Body of pancreas (tissue), 4 donors: ENCODE measurements around the gene NELL2. TPM values are rescaled to one million over a fixed set of nuclear protein-coding genes. Genes with fewer than 3 reads are reported as not detected.
A peak's percentile ranks its signal among the peaks of the same experiment; 100 is the strongest.

Experiments
- ATAC-seq: fragments of 150-250 bp; one replicate; pipeline ENCODE4 v1.9.1; 2016
- DNase-seq, 4 donors: peaks; one replicate each; pipeline ENCODE4 v3.0.0-alpha.2; 2019
- H3K27ac ChIP-seq, 4 donors: fragments of 200-600 bp; sonication (generic); 1 replicate in 3 of 4; 2 replicates in 1 of 4; pipeline versions ENCODE4 v1.5.1 to v1.6.1; 2016 to 2019; ENCODE audit warnings: mild to moderate bottlenecking in 1 of 4, mixed read lengths in 1 of 4, moderate library complexity in 1 of 4
- H3K27me3 ChIP-seq, 2 donors: fragments of 200-600 bp; sonication (generic); one replicate each; pipeline ENCODE4 v1.6.0; 2016; ENCODE audit warnings: mild to moderate bottlenecking in 1 of 2
- H3K36me3 ChIP-seq, 2 donors: fragments of 200-600 bp; sonication (generic); replicated peaks in 1 of 2; 2 replicates each; pipeline ENCODE4 v1.5.1; 2016; ENCODE audit warnings: low read depth in 2 of 2; ENCODE audit not compliant: insufficient read depth in 1 of 2
- H3K4me1 ChIP-seq: fragments of 200-600 bp; sonication (generic); one replicate; pipeline ENCODE4 v1.6.0; 2016
- H3K4me3 ChIP-seq, 2 donors: fragments of 200-600 bp; sonication (generic); 1 replicate in 1 of 2; 2 replicates in 1 of 2; pipeline ENCODE4 v1.5.1; 2016 to 2019
- H3K9me3 ChIP-seq, 3 donors: fragments of 200-600 bp; sonication (generic); 1 replicate in 2 of 3; 2 replicates in 1 of 3; pipeline ENCODE4 v1.5.1; 2016
- POLR2A ChIP-seq, 3 donors: fragments of 450-650 bp; IDR thresholded peaks; one replicate each; pipeline ENCODE4 v1.6.1; 2016; ENCODE audit warnings: antibody characterized with exemption in 3 of 3, mild to moderate bottlenecking in 2 of 3
- WGBS, 2 donors: methylation state at CpG; one replicate each; pipeline ENCODE4 v1.1.5; 2017; 5-methylcytosine and 5-hydroxymethylcytosine counted together
- intact Hi-C: fragments of 100-400 bp; cut with DNase I; formaldehyde crosslinking; loops from one replicate; pipeline ENCODE4 v1.15.1; 2023
- total RNA-seq, 2 donors: library from RNA; depleted of rRNA; stranded (reverse); fragments of >200 nt; gene quantifications; one replicate each; pipeline ENCODE4 v1.1.0, GENCODE V29; 2016
- TF ChIP-seq, protein P1 (sequence below), 7 experiments: fragments of 450-650 bp in 4 of 7; fragments of 200-600 bp in 3 of 7; sonication (generic) in 3 of 7; IDR thresholded peaks; one replicate each; pipeline ENCODE4 v1.5.1; 2016 to 2019; ENCODE audit warnings: antibody characterized with exemption in 7 of 7

The NELL2 gene
- total RNA-seq, 2 donors from 2014 or later = 3.6 TPM; not detected in 1

DNA sequence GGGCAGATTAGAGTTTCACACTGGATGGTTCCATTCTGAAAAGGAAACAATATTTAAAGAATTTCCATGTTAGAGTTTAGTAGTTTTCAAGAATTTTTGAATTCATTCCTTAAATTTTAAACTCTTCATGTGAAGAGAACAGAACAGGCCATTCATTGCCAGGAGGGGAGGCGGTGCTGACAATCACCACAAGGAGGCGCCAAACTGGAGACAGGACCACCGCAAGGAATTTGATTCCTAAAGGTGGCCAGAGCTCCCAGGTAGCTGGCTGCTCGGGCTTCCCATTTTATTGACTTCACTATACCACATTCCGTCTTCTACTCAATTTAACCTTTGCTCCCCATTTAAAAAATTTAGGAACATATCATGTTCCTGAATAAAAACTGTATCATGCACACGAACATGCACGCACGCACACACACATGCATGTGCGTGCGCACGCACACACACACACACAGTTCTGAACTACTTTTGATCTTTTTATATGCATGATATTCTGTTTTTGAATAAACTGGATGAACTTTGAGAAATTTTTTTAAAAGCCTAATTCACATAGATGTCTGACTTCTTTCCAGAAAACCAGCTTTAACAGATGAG is 101.2 kb downstream of the NELL2 start:
- Histone ChIP-seq H3K4me1 (no peaks in the 10 kb centered on the region), H3K4me3 (no peak overlapping the region), H3K27me3 (no peaks in the 10 kb centered on the region), H3K36me3 (no peaks in the 10 kb centered on the region), H3K9me3 (no peaks in the 10 kb centered on the region), H3K27ac (no peak overlapping the region)
- no peak for ATAC-seq
- no peak for TF ChIP-seq POLR2A (IDR thresholded peaks at IDR 0.05)
- TF ChIP-seq, protein P1, sequence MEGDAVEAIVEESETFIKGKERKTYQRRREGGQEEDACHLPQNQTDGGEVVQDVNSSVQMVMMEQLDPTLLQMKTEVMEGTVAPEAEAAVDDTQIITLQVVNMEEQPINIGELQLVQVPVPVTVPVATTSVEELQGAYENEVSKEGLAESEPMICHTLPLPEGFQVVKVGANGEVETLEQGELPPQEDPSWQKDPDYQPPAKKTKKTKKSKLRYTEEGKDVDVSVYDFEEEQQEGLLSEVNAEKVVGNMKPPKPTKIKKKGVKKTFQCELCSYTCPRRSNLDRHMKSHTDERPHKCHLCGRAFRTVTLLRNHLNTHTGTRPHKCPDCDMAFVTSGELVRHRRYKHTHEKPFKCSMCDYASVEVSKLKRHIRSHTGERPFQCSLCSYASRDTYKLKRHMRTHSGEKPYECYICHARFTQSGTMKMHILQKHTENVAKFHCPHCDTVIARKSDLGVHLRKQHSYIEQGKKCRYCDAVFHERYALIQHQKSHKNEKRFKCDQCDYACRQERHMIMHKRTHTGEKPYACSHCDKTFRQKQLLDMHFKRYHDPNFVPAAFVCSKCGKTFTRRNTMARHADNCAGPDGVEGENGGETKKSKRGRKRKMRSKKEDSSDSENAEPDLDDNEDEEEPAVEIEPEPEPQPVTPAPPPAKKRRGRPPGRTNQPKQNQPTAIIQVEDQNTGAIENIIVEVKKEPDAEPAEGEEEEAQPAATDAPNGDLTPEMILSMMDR (IDR thresholded peaks at IDR 0.05) = peak; percentile 42 to 71 (median 52)
- WGBS, 2 donors = 66 to 68% methylated on average over 11 of the region's 11 CpGs
- peak; percentile 17 to 53 (median 36) for DNase-seq
- intact Hi-C loops = no loop called here

DNA sequence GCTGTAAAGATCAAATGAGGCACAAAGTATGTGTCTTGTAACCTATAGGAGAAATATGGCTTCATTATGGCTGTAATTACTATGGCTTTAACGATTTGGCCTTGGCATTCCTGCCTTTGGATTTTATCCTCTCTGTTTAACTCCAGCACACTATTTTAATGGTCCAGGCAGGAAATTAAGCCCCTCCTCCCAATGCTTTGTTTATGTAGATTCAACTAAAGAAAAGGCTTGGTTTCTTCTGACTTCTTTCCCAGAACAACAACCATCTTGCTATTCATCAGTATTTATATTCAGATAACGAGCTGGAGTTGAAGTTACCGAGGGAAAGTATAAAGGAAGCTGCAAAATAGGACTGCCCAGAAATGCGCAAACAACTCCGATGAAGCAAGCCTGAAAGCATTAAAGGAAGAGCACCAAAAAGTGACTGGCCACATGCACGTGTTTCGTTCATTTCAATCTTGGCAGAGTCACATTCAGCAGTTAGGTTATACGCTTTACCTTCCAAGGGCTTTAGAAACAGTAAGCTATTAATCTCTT is 104.6 kb downstream of the NELL2 start:
- Histone ChIP-seq H3K27me3 (no peaks in the 10 kb centered on the region), H3K27ac (no peak overlapping the region), H3K9me3 (no peaks in the 10 kb centered on the region), H3K4me1 (no peaks in the 10 kb centered on the region), H3K4me3 (no peak overlapping the region), H3K36me3 (no peaks in the 10 kb centered on the region)
- intact Hi-C loops = no loop called here
- TF ChIP-seq POLR2A (IDR thresholded peaks at IDR 0.05) = no peak
- TF ChIP-seq, protein P1 (IDR thresholded peaks at IDR 0.05) = no peak
- ATAC-seq (no peak), DNase-seq (no peak)
- WGBS, 2 donors = 69 to 73% methylated on average over 8 of the region's 8 CpGs

DNA sequence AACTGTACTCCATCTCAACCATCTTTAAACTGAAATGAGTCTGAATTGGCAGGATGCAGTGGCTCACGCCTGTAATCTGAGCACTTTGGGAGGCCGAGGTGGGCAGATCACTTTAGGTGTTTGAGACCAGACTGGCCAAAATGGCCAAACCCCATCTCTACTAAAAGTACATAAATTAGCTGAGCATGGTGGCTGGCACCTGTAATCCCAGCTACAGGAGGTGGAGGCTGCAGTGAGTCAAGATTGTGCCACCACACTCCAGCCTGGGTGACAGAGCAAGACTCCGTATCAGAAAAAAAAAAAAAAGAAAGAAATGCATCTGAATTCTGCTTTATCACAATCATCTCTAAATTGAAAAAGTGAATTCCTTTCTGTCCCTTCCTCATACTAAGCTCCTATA is 110.3 kb downstream of the NELL2 start:
- 76 to 86% methylated on average over 3 of the region's 3 CpGs for WGBS, 2 donors
- no peak for ATAC-seq
- no peaks in the 10 kb centered on the region for H3K4me1 ChIP-seq

DNA sequence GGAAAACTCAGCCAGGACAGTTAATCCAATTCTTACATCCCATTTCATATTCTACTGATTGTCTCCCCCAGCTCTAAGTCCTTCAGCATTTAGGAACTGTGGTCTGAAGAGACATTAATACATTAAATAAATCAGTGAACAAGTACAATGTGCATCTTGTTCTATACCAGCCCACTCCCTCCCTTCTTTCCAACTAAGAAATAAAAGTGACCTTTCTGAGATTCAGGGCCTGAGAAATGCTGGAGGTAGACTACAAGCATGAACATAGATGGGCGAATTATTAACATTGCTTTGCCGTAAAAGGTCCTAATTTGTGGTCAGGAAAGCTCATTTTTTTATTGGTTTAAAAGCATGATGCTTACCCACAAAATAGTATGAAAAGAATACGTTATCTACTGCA is 113.1 kb downstream of the NELL2 start:
- ATAC-seq = no peak

More for the DNA sequence above, 110.3 kb downstream of the NELL2 start:
- Histone ChIP-seq H3K27ac (no peak overlapping the region), H3K27me3 (no peaks in the 10 kb centered on the region), H3K9me3 (no peaks in the 10 kb centered on the region), H3K4me3 (no peak overlapping the region), H3K36me3 (no peaks in the 10 kb centered on the region)
- no peak for DNase-seq
- TF ChIP-seq, protein P1 (IDR thresholded peaks at IDR 0.05) = no peak
- no peak for TF ChIP-seq POLR2A (IDR thresholded peaks at IDR 0.05)
- intact Hi-C loops = no loop called here

More for the DNA sequence above, 113.1 kb downstream of the NELL2 start:
- no peak for DNase-seq
- no peak for TF ChIP-seq POLR2A (IDR thresholded peaks at IDR 0.05)
- TF ChIP-seq, protein P1 (IDR thresholded peaks at IDR 0.05) = no peak
- Histone ChIP-seq H3K27me3 (no peaks in the 10 kb centered on the region), H3K27ac (no peak overlapping the region), H3K36me3 (no peaks in the 10 kb centered on the region), H3K9me3 (no peaks in the 10 kb centered on the region), H3K4me3 (no peak overlapping the region), H3K4me1 (no peaks in the 10 kb centered on the region)
- intact Hi-C loops = no loop called here
- WGBS, 2 donors = 47 to 79% methylated on average over 3 of the region's 3 CpGs
